ENCODE measurements around the gene CAMTA1.

The CAMTA1 gene

GRCh38 chr1:7249516-7249915 lies 464.3 kb downstream of the CAMTA1 start:
- no peak for DNase-seq (ENCODE audit: low read depth in 2 of 3, low spot score in 2 of 3)

GRCh38 chr1:7250176-7250575 lies 464.9 kb downstream of the CAMTA1 start:
- DNase-seq (ENCODE audit: low read depth in 2 of 3, low spot score in 2 of 3) = no peak

- no peak for DNase-seq (ENCODE audit: low read depth in 2 of 3, low spot score in 2 of 3)
Observed at GRCh38 chr1:7250597-7251453, 465.6 kb downstream of the CAMTA1 start.

- DNase-seq (ENCODE audit: low read depth in 2 of 3, low spot score in 2 of 3) = no peak
Observed at GRCh38 chr1:7251454-7251800, 466.2 kb downstream of the CAMTA1 start.

GRCh38 chr1:7252411-7253117 lies 467.3 kb downstream of the CAMTA1 start:
- no peak for DNase-seq (ENCODE audit: low read depth in 2 of 3, low spot score in 2 of 3)

- no peak for DNase-seq (ENCODE audit: low read depth in 2 of 3, low spot score in 2 of 3)
Observed at GRCh38 chr1:7253118-7253480, 467.8 kb downstream of the CAMTA1 start.

GRCh38 chr1:7253988-7254587 lies 468.8 kb downstream of the CAMTA1 start:
- DNase-seq (ENCODE audit: low read depth in 2 of 3, low spot score in 2 of 3) = no peak

GRCh38 chr1:7255303-7256058 lies 470.2 kb downstream of the CAMTA1 start:
- no peak for DNase-seq (ENCODE audit: low read depth in 2 of 3, low spot score in 2 of 3)

- DNase-seq (ENCODE audit: low read depth in 2 of 3, low spot score in 2 of 3) = no peak
Observed at GRCh38 chr1:7256526-7256925, 471.3 kb downstream of the CAMTA1 start.

GRCh38 chr1:7257225-7257624 lies 472.0 kb downstream of the CAMTA1 start:
- DNase-seq (ENCODE audit: low read depth in 2 of 3, low spot score in 2 of 3) = no peak

- no peak for DNase-seq (ENCODE audit: low read depth in 2 of 3, low spot score in 2 of 3)
Observed at GRCh38 chr1:7258589-7259135, 473.4 kb downstream of the CAMTA1 start.

- no peak for DNase-seq (ENCODE audit: low read depth in 2 of 3, low spot score in 2 of 3)
Observed at GRCh38 chr1:7259955-7260354, 474.7 kb downstream of the CAMTA1 start.

- no peak for DNase-seq (ENCODE audit: low read depth in 2 of 3, low spot score in 2 of 3)
Observed at GRCh38 chr1:7261490-7261889, 476.2 kb downstream of the CAMTA1 start.

GRCh38 chr1:7262611-7263010 lies 477.4 kb downstream of the CAMTA1 start:
- DNase-seq (ENCODE audit: low read depth in 2 of 3, low spot score in 2 of 3) = no peak

- no peak for DNase-seq (ENCODE audit: low read depth in 2 of 3, low spot score in 2 of 3)
Observed at GRCh38 chr1:7263021-7263960, 478.0 kb downstream of the CAMTA1 start.

- DNase-seq (ENCODE audit: low read depth in 2 of 3, low spot score in 2 of 3) = no peak
Observed at GRCh38 chr1:7264101-7264500, 478.8 kb downstream of the CAMTA1 start.

GRCh38 chr1:7265771-7266371 lies 480.6 kb downstream of the CAMTA1 start:
- no peak for DNase-seq (ENCODE audit: low read depth in 2 of 3, low spot score in 2 of 3)

GRCh38 chr1:7266561-7266960 lies 481.3 kb downstream of the CAMTA1 start:
- no peak for DNase-seq (ENCODE audit: low read depth in 2 of 3, low spot score in 2 of 3)

GRCh38 chr1:7267493-7267892 lies 482.2 kb downstream of the CAMTA1 start:
- DNase-seq (ENCODE audit: low read depth in 2 of 3, low spot score in 2 of 3) = no peak

- DNase-seq (ENCODE audit: low read depth in 2 of 3, low spot score in 2 of 3) = no peak
Observed at GRCh38 chr1:7268983-7269382, 483.7 kb downstream of the CAMTA1 start.
